ENCODE data around the gene IL1B.

The IL1B gene

GRCh38 chr2:112811841-112812306, 24.7 kb downstream of the IL1B start:
- TF ChIP-seq CTCF (IDR thresholded peaks at IDR 0.05; ENCODE audit: low read depth, low read length): no peak
- no peak overlapping the region for H3K4me3 ChIP-seq (ENCODE audit: low read depth, low read length)

GRCh38 chr2:112811276-112811831, 25.2 kb downstream of the IL1B start:
- H3K4me3 ChIP-seq (ENCODE audit: low read depth, low read length): no peak overlapping the region
- TF ChIP-seq CTCF (IDR thresholded peaks at IDR 0.05; ENCODE audit: low read depth, low read length): no peak

DNA sequence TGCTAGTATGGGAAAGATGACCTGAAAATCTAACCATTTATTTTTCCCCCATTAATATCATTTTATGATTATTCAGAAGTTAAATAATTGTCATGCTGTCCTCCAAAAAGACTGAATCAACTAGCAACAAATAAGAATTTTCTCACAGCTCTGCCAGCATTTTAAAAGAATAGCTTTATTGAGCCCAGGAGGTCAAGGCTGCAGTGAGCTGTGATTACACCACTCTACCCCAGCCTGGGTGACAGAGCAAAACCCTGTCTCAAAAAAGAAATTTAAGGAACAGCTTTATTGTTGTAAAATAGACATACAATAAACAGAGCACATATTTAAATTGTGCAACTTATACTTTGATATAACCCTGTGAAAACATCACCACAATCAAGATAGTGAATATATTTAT, 27.5 kb downstream of the IL1B start:
- H3K4me3 ChIP-seq (ENCODE audit: low read depth, low read length): no peak overlapping the region
- no peak for TF ChIP-seq CTCF (IDR thresholded peaks at IDR 0.05; ENCODE audit: low read depth, low read length)

DNA sequence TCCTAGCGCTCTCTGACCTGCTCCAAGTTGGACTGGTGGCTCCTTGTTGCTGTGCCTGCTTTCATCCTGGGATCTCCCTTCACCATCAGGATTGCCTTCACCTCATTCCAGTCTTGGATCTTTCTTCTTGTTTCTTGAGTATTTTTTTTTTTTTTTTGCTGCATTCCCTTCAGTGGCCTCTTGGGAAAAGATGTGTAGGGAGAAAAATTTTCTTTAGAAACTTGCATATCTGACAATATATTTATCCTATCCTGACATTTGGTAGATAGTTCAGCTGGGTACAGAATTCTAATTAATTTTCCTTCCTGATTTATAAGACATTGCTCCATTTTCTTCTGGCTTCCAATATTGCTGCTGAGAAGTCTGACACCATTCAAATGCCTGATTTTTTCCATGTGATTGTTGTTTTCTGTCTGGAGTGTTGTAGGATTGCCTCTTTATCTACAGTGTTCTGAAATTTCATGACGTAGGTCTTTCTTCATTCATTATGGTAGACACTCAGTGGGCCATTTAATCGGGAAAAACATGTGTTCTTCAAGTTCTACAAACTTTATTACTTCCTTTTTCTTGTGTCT, 29.3 kb downstream of the IL1B start:
- TF ChIP-seq CTCF (IDR thresholded peaks at IDR 0.05; ENCODE audit: low read depth, low read length): no peak
- H3K4me3 ChIP-seq (ENCODE audit: low read depth, low read length): no peak overlapping the region

DNA sequence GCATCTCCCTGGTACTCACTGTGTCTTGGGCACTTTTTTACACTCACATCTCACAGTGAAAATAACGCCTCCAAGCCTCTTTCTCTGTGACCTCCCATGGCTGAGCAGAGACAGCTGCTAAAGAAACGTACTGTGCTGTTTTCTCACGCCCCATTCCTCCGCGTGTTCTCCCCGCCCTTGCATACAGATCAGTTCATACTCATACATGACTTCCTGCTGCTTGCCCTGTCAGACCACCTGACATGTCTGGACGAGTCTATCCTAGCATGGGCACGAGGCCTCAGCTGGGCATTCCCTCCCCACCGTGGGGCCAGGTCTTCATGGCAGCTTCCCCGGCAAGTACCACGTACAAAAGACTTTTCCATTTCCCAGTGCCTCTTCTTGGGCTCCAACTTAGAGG, 31.0 kb downstream of the IL1B start:
- TF ChIP-seq CTCF (IDR thresholded peaks at IDR 0.05; ENCODE audit: low read depth, low read length): no peak
- H3K4me3 ChIP-seq (ENCODE audit: low read depth, low read length): no peak overlapping the region

- H3K4me3 ChIP-seq (ENCODE audit: low read depth, low read length): no peak overlapping the region
These were observed 32.7 kb downstream of the IL1B start for GRCh38 chr2:112803691-112804521.

More at GRCh38 chr2:112803691-112804521, 32.7 kb downstream of the IL1B start:
- TF ChIP-seq CTCF (IDR thresholded peaks at IDR 0.05; ENCODE audit: low read depth, low read length): no peak
